ENCODE data around the gene STAC3.

Gene STAC3

GRCh38 chr12:57193706-57194245 is 57.2 kb downstream of the STAC3 start:
- no peaks in the 10 kb centered on the region for H3K27me3 ChIP-seq (ENCODE audit: insufficient read depth, low read depth, severe bottlenecking)
- no peak for DNase-seq
- peaks cover 4% of the 10 kb centered on the region; the same call in 1 of the 2 replicates for H3K36me3 ChIP-seq
- no peaks in the 10 kb centered on the region for H3K9me3 ChIP-seq (ENCODE audit: severe bottlenecking)
- no peak overlapping the region for H3K4me3 ChIP-seq (ENCODE audit: low read depth, low read length)
- TF ChIP-seq CTCF (IDR thresholded peaks at IDR 0.05; ENCODE audit: low read depth, low read length): no peak
- no peak overlapping the region for H3K27ac ChIP-seq
